ENCODE results near the gene CBFA2T2.

The CBFA2T2 gene

GRCh38 chr20:33668466-33669155, 178.7 kb downstream of the CBFA2T2 start:
- TF ChIP-seq CTCF (IDR thresholded peaks at IDR 0.05; ENCODE audit: low read depth, low read length) = no peak
- DNase-seq = no peak
- no peaks in the 10 kb centered on the region for H3K9me3 ChIP-seq (ENCODE audit: severe bottlenecking)
- peaks cover 32% of the 10 kb centered on the region for H3K36me3 ChIP-seq
- no peak overlapping the region for H3K4me3 ChIP-seq (ENCODE audit: low read depth, low read length)
- no peak overlapping the region for H3K27ac ChIP-seq
- no peaks in the 10 kb centered on the region for H3K27me3 ChIP-seq (ENCODE audit: insufficient read depth, low read depth, severe bottlenecking)

- H3K9me3 ChIP-seq (ENCODE audit: severe bottlenecking) = no peaks in the 10 kb centered on the region
- no peak for TF ChIP-seq CTCF (IDR thresholded peaks at IDR 0.05; ENCODE audit: low read depth, low read length)
- no peak overlapping the region for H3K4me3 ChIP-seq (ENCODE audit: low read depth, low read length)
- DNase-seq = no peak
- peaks cover 32% of the 10 kb centered on the region for H3K36me3 ChIP-seq
- H3K27ac ChIP-seq = no peak overlapping the region
- no peaks in the 10 kb centered on the region for H3K27me3 ChIP-seq (ENCODE audit: insufficient read depth, low read depth, severe bottlenecking)
These were observed 179.3 kb downstream of the CBFA2T2 start for GRCh38 chr20:33669224-33669623.

- Histone ChIP-seq H3K9me3 (ENCODE audit: severe bottlenecking) (no peaks in the 10 kb centered on the region), H3K27ac (no peak overlapping the region), H3K27me3 (ENCODE audit: insufficient read depth, low read depth, severe bottlenecking) (no peaks in the 10 kb centered on the region), H3K4me3 (ENCODE audit: low read depth, low read length) (no peak overlapping the region), H3K36me3 (peaks cover 32% of the 10 kb centered on the region)
- no peak for DNase-seq
- TF ChIP-seq CTCF (IDR thresholded peaks at IDR 0.05; ENCODE audit: low read depth, low read length) = no peak
These were observed 180.2 kb downstream of the CBFA2T2 start for GRCh38 chr20:33669873-33670640.

GRCh38 chr20:33670715-33671499, 181.0 kb downstream of the CBFA2T2 start:
- no peak for DNase-seq

More at GRCh38 chr20:33670715-33671499, 181.0 kb downstream of the CBFA2T2 start:
- no peak for TF ChIP-seq CTCF (IDR thresholded peaks at IDR 0.05; ENCODE audit: low read depth, low read length)
- H3K9me3 ChIP-seq (ENCODE audit: severe bottlenecking) = no peaks in the 10 kb centered on the region
- no peak overlapping the region for H3K4me3 ChIP-seq (ENCODE audit: low read depth, low read length)
- peaks cover 34% of the 10 kb centered on the region for H3K36me3 ChIP-seq
- no peaks in the 10 kb centered on the region for H3K27me3 ChIP-seq (ENCODE audit: insufficient read depth, low read depth, severe bottlenecking)
- H3K27ac ChIP-seq = no peak overlapping the region
